GM12878 (cell line): Measurements from ENCODE around the gene MYCBPAP. TPM values are rescaled to one million over a fixed set of nuclear protein-coding genes. Genes with fewer than 3 reads are reported as not detected.

Experiments used
- ATAC-seq: fragments of 200-7000 bp; cut with Tn5 transposase; 3 replicates; pipeline ENCODE4 v1.9.1; 2020; ENCODE audit warnings: mild to moderate bottlenecking, moderate library complexity
- BruUV-seq: library from RNA; stranded (reverse); fragments of 400-500 nt; replicated peaks from 2 replicates; lab custom pipeline; 2021; lab: Mats Ljungman, UMichigan
- CTCF ChIA-PET: fragments of 300-600 bp; sonication (Branson Sonifier 250); formaldehyde crosslinking; extraction: SDS; loops from one replicate; lab custom pipeline; 2021; ENCODE audit warnings: inconsistent platforms; lab: Yijun Ruan, JAX
- POLR2A ChIA-PET: fragments of 350-600 bp; formaldehyde crosslinking; extraction: SDS; loops from one replicate; lab custom pipeline; 2021; ENCODE audit warnings: inconsistent platforms; lab: Charles Lee
- RAD21 ChIA-PET: fragments of 300-600 bp; sonication (Branson Sonifier 250); formaldehyde crosslinking; loops from one replicate; lab custom pipeline; 2023; ENCODE audit warnings: antibody characterized with exemption; ENCODE audit not compliant: unreplicated experiment; lab: Charles Lee
- SMC1A ChIA-PET: fragments of 300-600 bp; sonication (Branson Sonifier 250); formaldehyde crosslinking; loops from one replicate; lab custom pipeline; 2023; ENCODE audit not compliant: unreplicated experiment, uncharacterized antibody; lab: Charles Lee
- DNase-seq: peaks from one replicate; pipeline ENCODE4 v3.0.0-alpha.2; 2011; ENCODE audit warnings: low read depth, low spot score
- FAIRE-seq: peaks from 3 replicates; lab custom pipeline; 2011; peaks lifted over from hg19 to GRCh38; lab: Jason Lieb, UNC
- H2AFZ ChIP-seq: 2 replicates; pipeline ENCODE4 v1.6.0; 2011; ENCODE audit warnings: low read depth, low read length, control low read depth; ENCODE audit not compliant: control insufficient read depth
- H3K27ac ChIP-seq: 2 replicates; pipeline ENCODE4 v1.5.1; 2011; ENCODE audit warnings: control low read depth; ENCODE audit not compliant: control insufficient read depth, insufficient read depth
- H3K27me3 ChIP-seq, 2 experiments: replicated peaks in 1 of 2; 2 replicates each; pipeline versions ENCODE4 v1.6.0 to v1.6.1; 2011; ENCODE audit warnings: low read length in 1 of 2; ENCODE audit not compliant: control insufficient read depth in 2 of 2, insufficient read depth in 2 of 2
- H3K36me3 ChIP-seq, 2 experiments: 2 replicates each; pipeline ENCODE4 v1.5.1; 2011; ENCODE audit warnings: low read length in 1 of 2; ENCODE audit not compliant: control insufficient read depth in 2 of 2, insufficient read depth in 2 of 2
- H3K4me1 ChIP-seq: 2 replicates; pipeline ENCODE4 v1.6.1; 2011; ENCODE audit warnings: mild to moderate bottlenecking, low read length, moderate library complexity, mixed read lengths; ENCODE audit not compliant: control insufficient read depth, insufficient read depth
- H3K4me2 ChIP-seq: 2 replicates; pipeline ENCODE4 v1.6.0; 2011; ENCODE audit warnings: control low read depth; ENCODE audit not compliant: control insufficient read depth, insufficient read depth
- H3K4me3 ChIP-seq: fragments of 200-600 bp; sonication (generic); 2 replicates; pipeline ENCODE4 v1.5.1; 2016
- H3K79me2 ChIP-seq: 2 replicates; pipeline ENCODE4 v1.6.0; 2011; ENCODE audit warnings: low read length; ENCODE audit not compliant: control insufficient read depth, insufficient read depth
- H3K9ac ChIP-seq: 2 replicates; pipeline ENCODE4 v1.8.0; 2011; ENCODE audit warnings: low read length, control low read depth, mixed read lengths; ENCODE audit not compliant: control insufficient read depth, insufficient read depth
- H3K9me3 ChIP-seq: replicated peaks from 3 replicates; pipeline ENCODE4 v1.5.1; 2011; ENCODE audit warnings: mild to moderate bottlenecking, low read length; ENCODE audit not compliant: control insufficient read depth, insufficient read depth
- H4K20me1 ChIP-seq: 2 replicates; pipeline ENCODE4 v1.6.0; 2011; ENCODE audit not compliant: control insufficient read depth, insufficient read depth
- ESRRA ChIP-seq: IDR thresholded peaks from 2 replicates; pipeline ENCODE4 v1.6.1; 2012; ENCODE audit warnings: mild to moderate bottlenecking, low read length, improper control_type of control experiment
- KLF5 ChIP-seq: fragments of 450-650 bp; IDR thresholded peaks from 2 replicates; pipeline ENCODE4 v1.6.1; 2014; ENCODE audit warnings: mild to moderate bottlenecking; ENCODE audit not compliant: partially characterized antibody
- SMAD1 ChIP-seq: fragments of 450-650 bp; IDR thresholded peaks from 2 replicates; pipeline ENCODE4 v1.6.1; 2018; ENCODE audit warnings: mild to moderate bottlenecking, low read depth; ENCODE audit not compliant: partially characterized antibody
- SP1 ChIP-seq: IDR thresholded peaks from one replicate; pipeline ENCODE4 v1.6.1; 2011; ENCODE audit warnings: low read depth, low read length
- ZNF274 ChIP-seq: IDR thresholded peaks from one replicate; pipeline ENCODE4 v1.8.0; 2011; ENCODE audit not compliant: insufficient read length, insufficient read depth
- WGBS: methylation state at CpG from one replicate; pipeline ENCODE4 v1.1.6; 2016; ENCODE audit warnings: low lambda C conversion rate; ENCODE audit not compliant: insufficient replicate concordance, insufficient coverage; ENCODE audit errors: missing lambda C conversion rate; 5-methylcytosine and 5-hydroxymethylcytosine counted together
- in situ Hi-C: fragments of 300-500 bp; cut with MboI; formaldehyde crosslinking; loops from 9 replicates; pipeline ENCODE4 v1.14.3; 2018; ENCODE audit warnings: mixed read lengths
- intact Hi-C: fragments of 100-400 bp; cut with micrococcal nuclease; formaldehyde crosslinking; loops from one replicate; pipeline ENCODE4 v1.14.2; 2022; ENCODE audit not compliant: unreplicated experiment
- polyA plus RNA-seq, 11 experiments: library from polyadenylated mRNA; depleted of rRNA in 4 of 11; unstranded in 6 of 11; stranded (reverse) in 5 of 11; fragments of >200 nt; fragmentation: Nextera tagmentation in 4 of 11; fragmentation: Illumina TruSeq in 1 of 11; extraction: Ambion mirVana in 4 of 11; extraction: Trizol in 1 of 11; gene quantifications; 1 replicate in 1 of 11; 2 replicates in 10 of 11; pipeline versions ENCODE4 v1.2.1 to v1.2.3, GENCODE V29; 2011 to 2016; ENCODE audit warnings: inconsistent platforms in 2 of 11, missing spikeins in 2 of 11, low read depth in 1 of 11
- total RNA-seq, 4 experiments: library from RNA; depleted of rRNA in 3 of 4; stranded (reverse); fragments of >200 nt in 3 of 4; fragmentation: Illumina TruSeq in 1 of 4; extraction: Trizol in 1 of 4; gene quantifications; 2 replicates each; pipeline versions ENCODE4 v1.2.1 to v1.2.3, GENCODE V29; 2013 to 2021

Gene MYCBPAP
- total and polyA plus RNA-seq, 10 of the 15 experiments (the other 5 are each of a cell fraction or from before 2014, with no cell fraction given): 0.23 to 2.7 (median 1.5) TPM

DNA sequence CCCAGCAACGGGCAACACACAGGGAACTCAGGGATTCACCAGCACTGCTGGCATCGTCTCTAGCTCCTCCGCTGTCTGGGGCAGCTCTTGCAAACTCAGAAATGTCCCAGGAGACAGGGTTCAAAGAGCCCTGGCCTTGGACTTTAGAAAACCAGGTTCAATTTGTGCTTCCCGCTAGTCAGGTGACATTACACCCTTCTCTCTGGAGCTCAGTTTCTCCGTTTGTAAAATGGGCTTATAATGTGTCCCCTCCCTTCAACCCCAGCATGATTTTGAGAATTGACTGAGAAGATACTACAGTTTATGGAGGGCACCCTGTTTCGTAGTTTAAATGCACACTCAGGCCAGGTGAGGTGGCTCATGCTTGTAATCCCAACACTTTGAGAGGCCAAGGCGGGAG is 1.9 kb upstream of the MYCBPAP start:
- SMC1A ChIA-PET: interaction anchor here (0.7 to 1.9 kb wide), 4 partner anchors 9 to 29 kb away, joined by 3 to 5 read pairs (median 4); partner anchors contain the start of gene RSAD1
- no peak overlapping the region for H3K4me2 ChIP-seq
- 45% methylated on average over 7 of the region's 7 CpGs for WGBS
- no peak overlapping the region for H3K4me3 ChIP-seq
- peaks cover 3% of the 10 kb centered on the region; the same call in 1 of the 2 replicates for H3K79me2 ChIP-seq
- RAD21 ChIA-PET: no interaction called here
- H3K36me3 ChIP-seq: no peaks in the 10 kb centered on the region
- peaks cover 17% of the 10 kb centered on the region for H3K4me1 ChIP-seq
- no peak for TF ChIP-seq ZNF274
- no peak for TF ChIP-seq ESRRA
- TF ChIP-seq SMAD1: no peak
- TF ChIP-seq SP1: no peak
- no peak for TF ChIP-seq KLF5
- POLR2A ChIA-PET: interaction anchor here (0.5 kb wide), 1 partner anchor 242 kb away, joined by 3 read pairs; no protein-coding TSS in a partner anchor
- H4K20me1 ChIP-seq: no peaks in the 10 kb centered on the region
- FAIRE-seq: no peak
- no peak overlapping the region for H2AFZ ChIP-seq
- H3K27me3 ChIP-seq: no peaks in the 10 kb centered on the region
- intact Hi-C loops: no loop called here
- no peak overlapping the region for H3K27ac ChIP-seq
- H3K9ac ChIP-seq: no peak overlapping the region
- in situ Hi-C loops: no loop called here
- ATAC-seq: no peak
- no peak for DNase-seq
- no peaks in the 10 kb centered on the region for H3K9me3 ChIP-seq
- CTCF ChIA-PET: interaction anchor here (0.6 to 1.0 kb wide), 2 partner anchors 23 to 709 kb away, joined by 3 to 4 read pairs; no protein-coding TSS in a partner anchor
- BruUV-seq: no TSS peak
